Astrocyte of the cerebellum (primary cell): ENCODE results near the gene MFAP1.
"Not testable (repeated sequence)": the region's sequence is repeated elsewhere in the genome, so short reads cannot be mapped to it uniquely, and the experiment has no call there.

Experiments used
- DNase-seq: peaks from one replicate; pipeline ENCODE4 v3.0.0-alpha.2; 2011; ENCODE audit warnings: low read depth
- H3K4me3 ChIP-seq: 2 replicates; pipeline ENCODE4 v1.5.1; 2011; ENCODE audit warnings: mild to moderate bottlenecking, low read depth, low read length, moderate library complexity
- CTCF ChIP-seq: IDR thresholded peaks from 2 replicates; pipeline ENCODE4 v1.5.1; 2012; ENCODE audit warnings: low read length, low read depth, moderate library complexity, mild to moderate bottlenecking; ENCODE audit errors: missing control alignments
- in situ Hi-C: cut with HindIII; loops from 2 replicates; pipeline ENCODE4 v1.10.0; 2017; ENCODE audit warnings: low sequenced_read_pairs

The MFAP1 gene

GRCh38 chr15:43824302-43825246 is at the start of gene MFAP1:
TSS of gene MFAP1 (minus strand) at chr15:43824690. CDS start at chr15:43824569, 121 bp downstream.
- no peak for TF ChIP-seq CTCF
- peak; percentile 91 for DNase-seq
- peak within 1 kb of the TSS; percentile 89 for H3K4me3 ChIP-seq
- in situ Hi-C loops: no loop called here

GRCh38 chr15:43873651-43874050 is 49.2 kb upstream of the MFAP1 start:
- no peak for TF ChIP-seq CTCF
- no peak overlapping the region for H3K4me3 ChIP-seq
- in situ Hi-C loops: no loop called here
- DNase-seq: no peak

- in situ Hi-C loops: no loop called here
- TF ChIP-seq CTCF: peak; percentile 78
- H3K4me3 ChIP-seq: no peak overlapping the region
- peak; percentile 76 for DNase-seq
These were observed 48.0 kb upstream of the MFAP1 start for GRCh38 chr15:43872416-43873020.

- no peak overlapping the region for H3K4me3 ChIP-seq
- DNase-seq: no peak
- in situ Hi-C loops: no loop called here
- no peak for TF ChIP-seq CTCF
These were observed 47.3 kb upstream of the MFAP1 start for GRCh38 chr15:43871835-43872234.

GRCh38 chr15:43868406-43868805 is 43.9 kb upstream of the MFAP1 start:
- no peak for TF ChIP-seq CTCF
- no peak for DNase-seq
- in situ Hi-C loops: no loop called here
- no peak overlapping the region for H3K4me3 ChIP-seq

GRCh38 chr15:43867096-43867495 is 42.6 kb upstream of the MFAP1 start:
- no peak for DNase-seq
- no peak overlapping the region for H3K4me3 ChIP-seq
- in situ Hi-C loops: no loop called here
- no peak for TF ChIP-seq CTCF

- in situ Hi-C loops, DNase-seq, H3K4me3 ChIP-seq: not testable (repeated sequence)
These were observed 42.1 kb upstream of the MFAP1 start for GRCh38 chr15:43866636-43867035.
